ENCODE results near the gene POT1.

- TF ChIP-seq POLR2A (IDR thresholded peaks at IDR 0.05), result no peak
- no peak for TF ChIP-seq CTCF (IDR thresholded peaks at IDR 0.05)
These were observed 89.2 kb downstream of the POT1 start for GRCh38 chr7:124840435-124840834.
